DND-41 (cell line): ENCODE results near the gene RAET1E.

Source experiments
- EZH2 ChIP-seq: IDR thresholded peaks from 3 replicates; pipeline ENCODE4 v1.6.1; 2012; ENCODE audit warnings: borderline replicate concordance, low read depth, mild to moderate bottlenecking, moderate library complexity, low read length, inconsistent platforms; ENCODE audit not compliant: severe bottlenecking
- TF ChIP-seq, protein P1 (sequence below): IDR thresholded peaks from 2 replicates; pipeline ENCODE4 v1.5.1; 2012; ENCODE audit warnings: borderline replicate concordance, low read length, moderate library complexity, mild to moderate bottlenecking; ENCODE audit not compliant: poor library complexity, severe bottlenecking; ENCODE audit errors: extremely low read depth

DNA sequence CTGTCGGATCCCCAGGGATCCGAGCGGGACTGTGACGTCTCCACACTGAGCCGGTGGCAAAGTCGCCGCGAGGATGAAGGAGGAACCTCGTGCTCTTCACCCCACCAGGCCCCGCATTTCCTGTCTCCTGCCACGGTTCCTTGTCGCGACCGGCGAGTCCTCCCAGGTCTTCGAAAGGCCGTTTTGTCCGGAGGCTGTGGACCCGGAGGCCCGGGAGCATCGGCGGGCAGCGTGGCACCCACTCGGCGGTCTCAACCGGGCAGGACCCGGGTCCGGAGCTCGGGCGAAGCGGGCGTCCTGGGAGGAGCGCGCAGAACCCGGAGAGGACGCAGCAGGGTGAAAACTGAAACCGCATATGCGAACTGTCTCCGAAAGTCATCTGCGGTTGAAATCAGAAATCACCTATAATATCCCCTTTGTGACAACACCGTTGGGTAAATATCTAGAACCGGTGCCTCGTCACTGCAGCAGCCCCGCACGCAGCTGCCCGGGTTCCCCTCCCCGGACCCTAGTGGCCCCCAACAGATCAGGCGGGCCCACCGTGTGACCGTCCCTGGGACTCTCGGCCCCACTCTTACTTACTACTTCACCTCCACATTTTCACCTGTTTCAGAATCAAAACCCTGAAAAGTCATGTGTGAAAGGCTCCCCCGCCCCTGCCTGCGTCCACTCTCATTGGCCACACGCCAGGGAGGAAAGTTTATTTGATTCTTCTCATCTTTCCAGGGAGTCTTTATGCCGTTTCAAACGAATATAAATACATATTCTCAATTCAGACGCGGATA, 40.9 kb upstream of the RAET1E start:
- TF ChIP-seq, protein P1, sequence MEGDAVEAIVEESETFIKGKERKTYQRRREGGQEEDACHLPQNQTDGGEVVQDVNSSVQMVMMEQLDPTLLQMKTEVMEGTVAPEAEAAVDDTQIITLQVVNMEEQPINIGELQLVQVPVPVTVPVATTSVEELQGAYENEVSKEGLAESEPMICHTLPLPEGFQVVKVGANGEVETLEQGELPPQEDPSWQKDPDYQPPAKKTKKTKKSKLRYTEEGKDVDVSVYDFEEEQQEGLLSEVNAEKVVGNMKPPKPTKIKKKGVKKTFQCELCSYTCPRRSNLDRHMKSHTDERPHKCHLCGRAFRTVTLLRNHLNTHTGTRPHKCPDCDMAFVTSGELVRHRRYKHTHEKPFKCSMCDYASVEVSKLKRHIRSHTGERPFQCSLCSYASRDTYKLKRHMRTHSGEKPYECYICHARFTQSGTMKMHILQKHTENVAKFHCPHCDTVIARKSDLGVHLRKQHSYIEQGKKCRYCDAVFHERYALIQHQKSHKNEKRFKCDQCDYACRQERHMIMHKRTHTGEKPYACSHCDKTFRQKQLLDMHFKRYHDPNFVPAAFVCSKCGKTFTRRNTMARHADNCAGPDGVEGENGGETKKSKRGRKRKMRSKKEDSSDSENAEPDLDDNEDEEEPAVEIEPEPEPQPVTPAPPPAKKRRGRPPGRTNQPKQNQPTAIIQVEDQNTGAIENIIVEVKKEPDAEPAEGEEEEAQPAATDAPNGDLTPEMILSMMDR: no peak
- no peak for TF ChIP-seq EZH2
